ENCODE measurements around the gene SMCO2. TPM values are rescaled to one million over a fixed set of nuclear protein-coding genes. Genes with fewer than 3 reads are reported as not detected.

The SMCO2 gene
- total RNA-seq, 6 donors from 2014 or later = 0.27 to 0.34 TPM; not detected in 4

DNA sequence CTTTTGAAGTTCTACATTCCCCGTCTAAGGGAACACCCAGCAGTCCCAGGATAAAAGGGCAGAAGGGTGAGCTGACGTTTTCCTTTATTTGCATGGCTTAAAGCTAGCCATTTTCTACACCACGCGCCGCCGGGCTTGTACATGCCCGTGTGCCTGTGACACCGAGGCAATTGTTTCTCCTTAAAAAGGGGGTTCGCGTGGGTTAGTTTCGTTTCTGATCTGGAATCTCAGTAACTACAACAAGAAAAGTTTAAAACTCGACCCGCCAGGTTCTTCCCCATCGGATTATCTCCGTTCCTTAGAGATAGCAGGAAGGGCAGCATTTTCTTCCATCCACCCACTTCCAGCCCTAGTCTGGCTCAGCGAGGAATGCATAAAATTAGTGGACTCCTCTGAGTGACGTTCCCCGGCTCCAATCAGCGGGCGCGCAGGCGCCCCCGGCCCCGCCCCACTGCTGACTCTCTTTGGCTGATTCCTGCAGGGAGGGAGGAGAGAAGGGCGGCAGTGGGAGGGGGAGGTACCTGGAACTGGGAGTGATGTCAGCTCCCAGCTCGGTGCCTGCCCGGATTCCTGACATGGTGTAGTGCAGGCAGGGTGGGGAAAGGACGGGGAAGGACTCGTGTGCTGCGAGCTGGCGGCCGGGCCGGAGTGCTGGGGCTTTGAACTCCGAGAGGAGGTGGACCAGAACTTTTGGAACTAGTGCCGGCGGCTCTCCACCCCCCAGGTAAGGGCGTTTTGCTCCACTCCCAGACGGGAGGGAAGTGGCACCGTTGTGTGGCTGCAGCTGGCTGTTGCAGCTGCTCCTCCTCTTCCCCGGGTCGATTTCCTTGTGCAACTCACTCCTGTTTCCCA is 77.3 kb downstream of the SMCO2 start, which contains the start of gene PPFIBP1:
TSS of gene PPFIBP1 (plus strand) at position 565 of the 852 bp plus-strand sequence. CDS start 109,191 bp downstream, outside the sequence.
- peaks cover 7 to 32% (median 26%) of the 10 kb centered on the region in 4 donors for H3K4me1 ChIP-seq
- DNase-seq (peak; percentile 99 to 100), ATAC-seq (ENCODE audit: low FRiP score in 2 of 2) (peak; percentile 99)
- 0 to 1% methylated on average over 30 to 41 of the region's 41 CpGs for WGBS, 2 donors
- no peaks in the 10 kb centered on the region for H3K27me3 ChIP-seq
- no peaks in the 10 kb centered on the region for H3K9me3 ChIP-seq
- TF ChIP-seq POLR2AphosphoS5 (IDR thresholded peaks at IDR 0.05) (peak; percentile 85 to 93), EP300 (IDR thresholded peaks at IDR 0.05) (peak in 1 of 4 donors; percentile 29), POLR2A (IDR thresholded peaks at IDR 0.05) (peak in 3 of 4 donors; percentile 79 to 90 (median 84))
- TF ChIP-seq, protein P1, sequence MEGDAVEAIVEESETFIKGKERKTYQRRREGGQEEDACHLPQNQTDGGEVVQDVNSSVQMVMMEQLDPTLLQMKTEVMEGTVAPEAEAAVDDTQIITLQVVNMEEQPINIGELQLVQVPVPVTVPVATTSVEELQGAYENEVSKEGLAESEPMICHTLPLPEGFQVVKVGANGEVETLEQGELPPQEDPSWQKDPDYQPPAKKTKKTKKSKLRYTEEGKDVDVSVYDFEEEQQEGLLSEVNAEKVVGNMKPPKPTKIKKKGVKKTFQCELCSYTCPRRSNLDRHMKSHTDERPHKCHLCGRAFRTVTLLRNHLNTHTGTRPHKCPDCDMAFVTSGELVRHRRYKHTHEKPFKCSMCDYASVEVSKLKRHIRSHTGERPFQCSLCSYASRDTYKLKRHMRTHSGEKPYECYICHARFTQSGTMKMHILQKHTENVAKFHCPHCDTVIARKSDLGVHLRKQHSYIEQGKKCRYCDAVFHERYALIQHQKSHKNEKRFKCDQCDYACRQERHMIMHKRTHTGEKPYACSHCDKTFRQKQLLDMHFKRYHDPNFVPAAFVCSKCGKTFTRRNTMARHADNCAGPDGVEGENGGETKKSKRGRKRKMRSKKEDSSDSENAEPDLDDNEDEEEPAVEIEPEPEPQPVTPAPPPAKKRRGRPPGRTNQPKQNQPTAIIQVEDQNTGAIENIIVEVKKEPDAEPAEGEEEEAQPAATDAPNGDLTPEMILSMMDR (IDR thresholded peaks at IDR 0.05) = peak in 3 of 6 experiments; percentile 17 to 54 (median 42)
- no peaks in the 10 kb centered on the region for H3K36me3 ChIP-seq
- peak within 1 kb of the TSS; percentile 88 to 96 (median 90) for H3K27ac ChIP-seq
- H3K4me3 ChIP-seq = peak within 1 kb of the TSS; percentile 56 to 81 (median 71)

DNA sequence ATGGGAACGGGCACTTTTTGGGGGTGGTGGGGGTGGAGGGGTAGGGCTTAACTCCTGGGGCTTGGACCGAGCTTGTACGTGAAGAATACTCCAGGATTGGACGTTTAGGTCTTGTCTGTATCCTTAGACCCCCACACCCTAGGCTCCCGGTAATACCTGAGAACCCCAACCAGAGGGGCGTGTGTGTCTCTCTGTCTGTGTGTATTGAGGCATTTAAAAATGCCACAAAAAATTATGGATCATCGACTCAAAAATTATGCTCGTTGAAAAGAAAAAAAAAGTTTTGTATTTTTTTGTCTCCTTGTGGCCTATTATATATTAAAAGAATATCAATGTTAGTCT is 77.9 kb downstream of the SMCO2 start:
- ATAC-seq (ENCODE audit: low FRiP score in 2 of 2) = no peak
- Histone ChIP-seq H3K9me3 (no peaks in the 10 kb centered on the region), H3K4me3 (peak overlapping the region; percentile 56 to 81 (median 71)), H3K36me3 (no peaks in the 10 kb centered on the region), H3K27ac (peak overlapping the region; percentile 88 to 96 (median 90)), H3K27me3 (no peaks in the 10 kb centered on the region), H3K4me1 (peaks cover 7 to 32% (median 26%) of the 10 kb centered on the region in 4 donors)
- 1 to 2% methylated on average over 5 to 8 of the region's 8 CpGs for WGBS, 2 donors
- TF ChIP-seq EP300 (IDR thresholded peaks at IDR 0.05) (no peak), POLR2A (IDR thresholded peaks at IDR 0.05) (no peak), POLR2AphosphoS5 (IDR thresholded peaks at IDR 0.05) (no peak)
- TF ChIP-seq, protein P1 (IDR thresholded peaks at IDR 0.05) = no peak
- no peak for DNase-seq

DNA sequence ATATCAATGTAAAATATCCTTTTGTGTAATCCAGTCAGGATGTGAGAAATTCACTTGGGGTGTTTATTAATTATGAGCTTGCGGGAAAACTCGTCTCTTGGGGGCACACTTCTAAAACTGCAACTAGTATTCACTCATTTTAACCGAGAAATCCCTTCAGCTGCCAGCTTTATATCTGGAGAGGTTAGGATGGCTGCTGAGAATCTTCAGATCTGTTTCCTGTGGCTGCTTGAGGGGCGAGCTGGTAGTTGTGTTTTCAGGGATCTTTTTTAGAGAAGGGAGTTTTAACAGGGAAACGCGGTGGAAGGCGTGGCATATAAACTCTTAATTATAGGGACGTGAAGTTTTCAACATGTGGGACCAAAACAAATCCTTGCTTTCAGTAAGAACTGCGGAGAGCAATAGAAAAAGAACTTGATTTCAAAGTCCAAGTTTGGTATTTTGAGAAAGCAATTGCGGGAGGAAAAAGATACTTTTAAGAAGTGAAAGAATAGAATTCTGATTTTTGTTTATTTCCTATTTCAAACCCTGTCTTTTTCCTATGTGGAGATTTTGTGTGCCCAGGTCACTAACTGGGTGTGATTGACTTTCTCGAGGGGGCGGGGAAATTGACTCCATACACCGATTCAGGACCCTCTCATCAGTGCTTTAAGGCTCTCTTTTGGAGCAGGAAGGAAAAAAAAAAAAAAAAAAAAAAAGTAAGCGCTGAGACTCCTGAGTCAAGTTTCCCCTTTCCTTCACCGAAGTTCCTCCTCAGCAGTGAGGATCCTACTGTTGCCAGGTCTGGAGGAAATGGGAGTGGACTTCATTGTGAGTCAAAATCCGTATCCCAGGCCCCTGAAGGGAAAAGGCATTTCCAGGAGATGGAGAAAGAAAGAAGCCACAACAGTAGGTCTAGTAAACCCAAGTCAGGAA is 78.6 kb downstream of the SMCO2 start:
- DNase-seq (no peak), ATAC-seq (ENCODE audit: low FRiP score in 2 of 2) (peak in 1 of 2 donors; percentile 18)
- H3K36me3 ChIP-seq = no peaks in the 10 kb centered on the region
- 2% methylated on average over 16 of the region's 16 CpGs for WGBS, 2 donors
- H3K4me3 ChIP-seq = peak overlapping the region; percentile 56 to 81 (median 71)
- peak overlapping the region; percentile 88 to 96 (median 90) for H3K27ac ChIP-seq
- H3K4me1 ChIP-seq = peaks cover 7 to 32% (median 26%) of the 10 kb centered on the region in 4 donors
- H3K9me3 ChIP-seq = no peaks in the 10 kb centered on the region
- no peaks in the 10 kb centered on the region for H3K27me3 ChIP-seq
- TF ChIP-seq EP300 (IDR thresholded peaks at IDR 0.05) (no peak), POLR2AphosphoS5 (IDR thresholded peaks at IDR 0.05) (no peak), POLR2A (IDR thresholded peaks at IDR 0.05) (no peak)
- TF ChIP-seq, protein P1 (IDR thresholded peaks at IDR 0.05) = no peak

DNA sequence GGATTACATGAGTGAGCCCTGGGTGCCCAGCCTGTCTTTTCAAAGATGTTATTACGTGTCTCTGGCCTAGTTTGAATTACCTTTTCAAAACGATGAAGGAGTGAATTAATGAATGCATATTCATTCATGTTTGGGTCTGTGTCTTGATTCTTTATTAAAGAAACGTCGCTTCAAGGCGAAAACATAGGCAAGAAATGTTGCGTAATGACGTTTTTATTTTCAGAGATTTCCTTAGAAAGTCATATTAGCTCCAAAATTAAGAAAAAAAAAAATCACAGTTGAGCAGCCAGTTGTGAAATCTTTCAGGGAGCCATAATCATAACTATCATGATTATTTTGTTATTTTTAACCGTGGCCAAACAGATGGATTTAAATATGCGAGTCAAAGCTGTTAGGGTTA is 81.0 kb downstream of the SMCO2 start:
- Histone ChIP-seq H3K27me3 (no peaks in the 10 kb centered on the region), H3K4me1 (peaks cover 13 to 31% (median 23%) of the 10 kb centered on the region in 4 donors), H3K9me3 (no peaks in the 10 kb centered on the region), H3K27ac (peak overlapping the region in 1 of 4 donors; percentile 12), H3K36me3 (no peaks in the 10 kb centered on the region), H3K4me3 (no peak overlapping the region)
- TF ChIP-seq POLR2AphosphoS5 (IDR thresholded peaks at IDR 0.05) (no peak), EP300 (IDR thresholded peaks at IDR 0.05) (no peak), POLR2A (IDR thresholded peaks at IDR 0.05) (no peak)
- TF ChIP-seq, protein P1 (IDR thresholded peaks at IDR 0.05) = no peak
- DNase-seq = no peak
- 85% methylated on average over 9 of the region's 9 CpGs for WGBS, 2 donors
- ATAC-seq (ENCODE audit: low FRiP score in 2 of 2) = no peak

All from upper lobe of left lung (tissue), 6 donors.